Skeletal muscle tissue (tissue), 4 donors: ENCODE measurements around the gene WDR70. TPM values are rescaled to one million over a fixed set of nuclear protein-coding genes. Genes with fewer than 3 reads are reported as not detected.
"Not testable (repeated sequence)": the region's sequence is repeated elsewhere in the genome, so short reads cannot be mapped to it uniquely, and the experiment has no call there.

Experiments used
- H3K27ac ChIP-seq: one replicate; pipeline ENCODE4 v1.7.0; 2013; ENCODE audit warnings: mild to moderate bottlenecking, low read depth, low read length, inconsistent platforms
- H3K27me3 ChIP-seq, 3 donors: one replicate each; pipeline ENCODE4 v1.7.0; 2013; ENCODE audit warnings: low read length in 3 of 3; ENCODE audit not compliant: control insufficient read depth in 3 of 3, insufficient read depth in 3 of 3
- H3K36me3 ChIP-seq, 3 donors: one replicate each; pipeline ENCODE4 v1.7.0; 2013; ENCODE audit warnings: low read length in 3 of 3; ENCODE audit not compliant: control insufficient read depth in 3 of 3, insufficient read depth in 3 of 3
- H3K4me1 ChIP-seq, 3 donors: one replicate each; pipeline ENCODE4 v1.7.0; 2013; ENCODE audit warnings: low read length in 3 of 3, mild to moderate bottlenecking in 3 of 3; ENCODE audit not compliant: control insufficient read depth in 3 of 3, insufficient read depth in 3 of 3
- H3K4me3 ChIP-seq, 3 donors: one replicate each; pipeline ENCODE4 v1.7.0; 2013; ENCODE audit warnings: low read length in 3 of 3
- H3K9ac ChIP-seq, 3 donors: one replicate each; pipeline ENCODE4 v1.7.0; 2013; ENCODE audit warnings: low read length in 3 of 3, mild to moderate bottlenecking in 3 of 3, moderate library complexity in 2 of 3, low read depth in 1 of 3
- H3K9me3 ChIP-seq, 3 donors: one replicate each; pipeline ENCODE4 v1.7.0; 2013; ENCODE audit warnings: low read length in 3 of 3; ENCODE audit not compliant: control insufficient read depth in 3 of 3
- total RNA-seq: library from RNA; depleted of rRNA; stranded (reverse); fragments of >200 nt; gene quantifications from one replicate; pipeline ENCODE4 v1.2.3, GENCODE V29; 2014
- donor health status: Osteomylitis.

WDR70 gene
- total RNA-seq, 1 donor from 2014 or later: 23.0 TPM

DNA sequence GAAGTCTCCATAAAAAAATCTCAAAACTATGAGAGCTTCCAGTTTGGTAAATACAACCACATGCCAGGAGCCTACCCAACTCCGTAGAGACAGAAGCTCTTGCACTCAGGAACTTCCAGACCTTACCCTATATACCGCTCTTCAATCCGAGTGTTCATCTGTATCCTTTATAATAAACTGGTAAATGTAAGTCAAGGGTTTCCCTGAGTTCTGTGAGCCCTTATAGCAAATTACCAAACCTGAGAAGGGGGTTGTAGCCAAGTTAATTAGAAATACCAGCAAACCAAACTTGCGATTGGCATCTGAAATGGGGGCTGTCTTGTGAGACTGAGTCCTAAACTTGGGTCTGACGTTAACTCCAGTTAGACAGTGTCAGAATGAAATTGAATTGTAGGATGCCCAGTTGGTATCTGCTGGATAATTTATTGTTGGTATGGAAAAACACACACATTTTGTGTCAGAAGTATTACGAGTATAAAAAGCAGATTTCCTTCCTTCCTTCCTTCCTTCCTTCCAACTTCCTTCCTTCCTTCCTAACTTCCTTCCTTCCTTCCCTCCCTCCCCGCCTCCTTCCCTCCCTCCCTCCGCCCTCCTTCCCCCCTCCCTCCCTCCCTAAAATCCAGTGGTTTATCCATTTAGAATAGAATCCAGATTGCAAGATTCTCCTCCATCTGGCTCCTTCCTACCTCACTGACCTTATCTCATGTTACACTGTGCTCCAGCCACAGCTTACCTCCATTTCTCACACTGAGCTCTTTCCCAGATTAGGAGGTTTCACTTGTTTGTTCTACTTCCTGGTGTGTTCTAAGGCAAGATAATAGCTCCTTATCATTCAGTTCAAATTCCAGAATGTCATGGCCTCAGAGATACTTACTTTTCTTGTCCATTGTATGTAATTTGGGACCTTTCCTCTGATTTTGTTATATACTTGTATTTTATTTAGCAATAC is 196.7 kb downstream of the WDR70 start:
- H3K4me3 ChIP-seq: no peak overlapping the region
- H3K27ac ChIP-seq: no peak overlapping the region
- H3K27me3 ChIP-seq: no peaks in the 10 kb centered on the region
- no peaks in the 10 kb centered on the region for H3K9me3 ChIP-seq
- H3K36me3 ChIP-seq: no peaks in the 10 kb centered on the region
- H3K4me1 ChIP-seq: peaks cover 0 to 3% (median 0%) of the 10 kb centered on the region in 3 donors
- no peak overlapping the region for H3K9ac ChIP-seq

GRCh38 chr5:37576552-37576951 is 197.4 kb downstream of the WDR70 start:
- Histone ChIP-seq H3K4me1 (peaks cover 0 to 3% (median 0%) of the 10 kb centered on the region in 3 donors), H3K27ac (no peak overlapping the region), H3K9me3 (no peaks in the 10 kb centered on the region), H3K4me3 (no peak overlapping the region), H3K9ac (no peak overlapping the region), H3K36me3 (no peaks in the 10 kb centered on the region), H3K27me3 (no peaks in the 10 kb centered on the region)

DNA sequence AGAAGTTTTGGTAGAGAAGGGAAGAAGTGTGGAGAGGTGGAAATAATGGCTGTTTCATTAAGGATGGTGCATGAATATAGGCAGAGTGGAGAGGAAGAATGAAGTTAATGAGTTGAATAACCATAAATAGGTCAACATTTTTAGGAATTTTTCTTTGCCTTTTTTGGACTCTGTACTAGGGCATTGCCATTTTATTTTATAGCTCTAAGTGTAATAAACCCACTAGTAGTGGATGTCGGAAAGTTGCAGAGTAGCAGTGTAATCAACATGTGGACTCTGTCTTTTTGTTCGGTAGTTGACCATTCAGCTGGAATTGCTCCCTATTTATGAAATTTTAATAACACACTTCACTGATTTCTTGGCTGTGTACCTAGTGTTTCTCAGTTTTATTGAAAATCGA is 199.1 kb downstream of the WDR70 start:
- Histone ChIP-seq H3K27me3 (no peaks in the 10 kb centered on the region), H3K4me3 (no peak overlapping the region), H3K36me3 (no peaks in the 10 kb centered on the region), H3K27ac (no peak overlapping the region), H3K4me1 (peaks cover 0 to 3% (median 0%) of the 10 kb centered on the region in 3 donors), H3K9me3 (no peaks in the 10 kb centered on the region), H3K9ac (no peak overlapping the region)

GRCh38 chr5:37580106-37580505 is 201.0 kb downstream of the WDR70 start:
- Histone ChIP-seq H3K36me3 (no peaks in the 10 kb centered on the region), H3K27ac (no peak overlapping the region), H3K27me3 (no peaks in the 10 kb centered on the region), H3K4me3 (no peak overlapping the region), H3K9ac (no peak overlapping the region), H3K4me1 (peaks cover 0 to 3% (median 0%) of the 10 kb centered on the region in 3 donors), H3K9me3 (no peaks in the 10 kb centered on the region)

GRCh38 chr5:37582202-37582601 is 203.1 kb downstream of the WDR70 start:
- no peak overlapping the region for H3K9ac ChIP-seq
- H3K4me3 ChIP-seq: no peak overlapping the region
- no peaks in the 10 kb centered on the region for H3K36me3 ChIP-seq
- no peak overlapping the region for H3K27ac ChIP-seq
- no peaks in the 10 kb centered on the region for H3K9me3 ChIP-seq
- no peaks in the 10 kb centered on the region for H3K4me1 ChIP-seq
- no peaks in the 10 kb centered on the region for H3K27me3 ChIP-seq

DNA sequence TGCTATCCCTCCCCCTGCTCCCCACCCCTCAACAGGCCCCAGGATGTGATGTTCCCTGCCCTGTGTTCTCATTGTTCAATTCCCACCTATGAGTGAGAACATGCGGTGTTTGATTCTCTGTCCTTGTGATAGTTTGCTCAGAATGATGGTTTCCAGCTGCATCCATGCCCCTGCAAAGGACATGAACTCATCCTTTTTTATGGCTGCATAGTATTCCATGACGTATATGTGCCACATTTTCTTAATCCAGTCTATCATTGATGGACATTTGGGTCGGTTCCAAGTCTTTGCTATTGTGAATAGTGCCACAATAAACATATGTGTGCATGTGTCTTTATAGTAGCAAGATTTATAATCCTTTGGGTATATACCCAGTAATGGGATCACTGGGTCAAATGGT is 214.2 kb downstream of the WDR70 start:
- not testable (repeated sequence) for H3K27ac ChIP-seq, H3K36me3 ChIP-seq, H3K27me3 ChIP-seq, H3K4me1 ChIP-seq, H3K9ac ChIP-seq, H3K4me3 ChIP-seq, H3K9me3 ChIP-seq

- H3K27ac ChIP-seq, H3K27me3 ChIP-seq, H3K4me3 ChIP-seq, H3K36me3 ChIP-seq, H3K9me3 ChIP-seq, H3K4me1 ChIP-seq, H3K9ac ChIP-seq: not testable (repeated sequence)
These were observed 215.7 kb downstream of the WDR70 start for GRCh38 chr5:37594864-37595263.

- H3K36me3 ChIP-seq: no peaks in the 10 kb centered on the region
- no peaks in the 10 kb centered on the region for H3K9me3 ChIP-seq
- H3K4me1 ChIP-seq: peaks cover 0 to 4% (median 0%) of the 10 kb centered on the region in 3 donors
- H3K4me3 ChIP-seq: no peak overlapping the region
- H3K27me3 ChIP-seq: no peaks in the 10 kb centered on the region
- H3K27ac ChIP-seq: no peak overlapping the region
- H3K9ac ChIP-seq: no peak overlapping the region
These were observed 219.6 kb downstream of the WDR70 start for GRCh38 chr5:37598733-37599132.

DNA sequence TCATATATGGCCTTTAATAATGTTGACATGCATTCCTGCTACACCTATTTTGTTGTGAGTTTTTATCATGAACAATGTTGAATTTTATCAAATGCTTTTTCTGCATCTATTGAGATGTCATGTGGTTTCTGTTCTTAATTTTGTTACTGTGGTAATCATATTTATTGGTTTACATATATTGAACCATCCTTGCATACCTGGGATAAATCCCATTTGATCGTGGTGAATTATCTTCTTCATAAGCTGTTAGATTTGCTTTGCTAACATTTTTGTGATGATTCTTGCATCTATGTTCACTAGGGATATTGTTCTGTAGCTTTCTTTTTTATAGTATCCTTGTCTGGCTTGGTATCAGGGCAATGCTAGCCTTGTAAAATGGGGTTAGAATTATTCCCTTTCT is 222.0 kb downstream of the WDR70 start:
- Histone ChIP-seq H3K36me3 (no peaks in the 10 kb centered on the region), H3K4me1 (peaks cover 0 to 4% (median 2%) of the 10 kb centered on the region in 3 donors), H3K9ac (no peak overlapping the region), H3K9me3 (no peaks in the 10 kb centered on the region), H3K4me3 (no peak overlapping the region), H3K27me3 (no peaks in the 10 kb centered on the region), H3K27ac (no peak overlapping the region)

DNA sequence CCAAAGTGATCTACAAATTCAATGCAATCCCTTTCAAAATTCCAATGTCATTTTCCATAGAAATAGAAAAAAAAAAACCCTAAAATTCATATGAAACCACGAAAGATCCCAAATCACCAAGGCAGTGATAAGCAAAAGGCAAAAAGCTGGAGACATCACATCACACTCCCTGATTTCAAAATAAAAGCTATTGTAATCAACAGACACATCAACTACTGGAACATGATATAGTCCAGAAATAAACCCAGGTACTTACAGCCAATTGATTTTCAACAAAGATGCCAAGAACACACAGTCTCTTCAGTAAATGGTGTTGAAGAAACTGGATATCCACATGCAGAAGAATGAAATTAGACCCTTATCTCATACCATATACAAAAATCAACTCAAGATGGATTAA is 224.0 kb downstream of the WDR70 start:
- Histone ChIP-seq H3K4me1 (peaks cover 0 to 4% (median 2%) of the 10 kb centered on the region in 3 donors), H3K9me3 (no peaks in the 10 kb centered on the region), H3K27me3 (no peaks in the 10 kb centered on the region), H3K27ac (peak overlapping the region; percentile 50), H3K4me3 (no peak overlapping the region), H3K36me3 (no peaks in the 10 kb centered on the region), H3K9ac (no peak overlapping the region)
